GM08714 (cell line): Measurements from ENCODE around the gene BCKDHB.

Experiments used
- H3K4me3 ChIP-seq: fragments of 200-500 bp; sonication (Bioruptor generic); 2 replicates; pipeline ENCODE4 v1.5.1; 2014; ENCODE audit warnings: mild to moderate bottlenecking, low read length, inconsistent platforms
- ZNF274 ChIP-seq: IDR thresholded peaks from 2 replicates; pipeline ENCODE4 v1.6.1; 2012; ENCODE audit warnings: mild to moderate bottlenecking, low read depth, low read length

Gene BCKDHB

DNA sequence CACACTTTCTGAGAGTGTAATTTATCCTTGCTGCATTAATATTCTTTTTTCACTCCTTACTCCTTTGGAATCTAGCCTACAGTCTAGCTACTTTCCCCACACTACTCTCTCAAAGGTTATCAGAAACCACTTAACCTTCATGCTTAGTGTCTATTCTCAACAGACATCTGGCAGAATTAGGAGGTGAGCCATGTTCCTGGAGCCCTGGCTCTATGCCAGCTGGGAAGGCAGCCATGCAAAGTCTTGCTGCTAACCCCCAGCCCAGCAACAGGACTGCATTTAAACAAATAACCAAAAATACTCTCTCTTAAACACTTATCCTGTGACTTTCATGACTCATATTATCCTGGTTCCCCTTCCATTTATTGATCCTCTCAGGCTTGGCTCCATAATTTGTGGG is 260.2 kb downstream of the BCKDHB start:
- no peak for TF ChIP-seq ZNF274
- no peak overlapping the region for H3K4me3 ChIP-seq

GRCh38 chr6:80376411-80376810 is 269.9 kb downstream of the BCKDHB start:
- no peak for TF ChIP-seq ZNF274
- H3K4me3 ChIP-seq, result no peak overlapping the region

GRCh38 chr6:80380566-80380965 is 274.1 kb downstream of the BCKDHB start:
- no peak for TF ChIP-seq ZNF274
- H3K4me3 ChIP-seq, result no peak overlapping the region

DNA sequence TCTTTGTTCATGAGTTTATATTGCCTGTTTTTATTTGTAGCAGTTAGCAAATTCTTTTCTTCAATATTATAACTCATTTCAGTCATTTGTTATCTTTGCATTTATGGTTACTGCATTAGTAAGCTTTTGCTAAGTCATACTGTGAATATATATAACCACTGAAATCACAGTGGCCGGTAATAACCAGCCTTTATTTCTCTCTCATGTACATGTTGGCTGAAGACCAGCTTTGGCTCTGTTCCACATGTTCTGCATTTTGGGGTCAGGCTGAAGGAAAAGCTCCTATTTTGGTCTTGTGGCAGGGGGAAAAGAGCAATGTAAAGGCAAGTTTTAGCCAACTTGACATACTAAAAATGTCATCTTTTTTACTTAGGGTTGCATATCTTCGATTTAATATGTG is 276.3 kb downstream of the BCKDHB start:
- no peak for TF ChIP-seq ZNF274
- no peak overlapping the region for H3K4me3 ChIP-seq

DNA sequence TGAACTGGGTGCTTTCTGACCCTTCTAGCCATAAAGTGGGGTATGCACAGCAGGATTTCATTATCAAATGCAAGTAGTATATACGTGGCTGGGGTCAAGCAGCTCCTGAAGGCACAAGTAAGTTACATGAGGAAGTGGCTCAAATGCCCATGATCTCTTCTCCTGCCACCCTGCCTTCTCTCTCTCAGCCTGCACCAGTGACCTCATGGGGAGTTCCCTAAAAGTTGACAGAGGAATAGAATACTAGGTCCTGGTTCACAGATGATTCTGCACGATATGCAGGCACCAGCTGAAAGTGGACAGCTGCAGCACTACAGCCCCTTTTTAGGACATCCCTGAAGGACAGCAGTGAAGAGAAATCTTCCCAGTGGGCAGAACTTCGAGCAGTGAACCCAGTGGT is 282.0 kb downstream of the BCKDHB start:
- no peak overlapping the region for H3K4me3 ChIP-seq
- TF ChIP-seq ZNF274, result no peak
